RCC 7860 (cell line): ENCODE measurements around the gene CENPP.

Experiments
- DNase-seq: peaks from one replicate; pipeline ENCODE4 v3.0.0-alpha.2; 2015; ENCODE audit warnings: low spot score
- FAIRE-seq: peaks from 2 replicates; lab custom pipeline; 2012; peaks lifted over from hg19 to GRCh38; lab: Jason Lieb, UNC

CENPP gene

DNA sequence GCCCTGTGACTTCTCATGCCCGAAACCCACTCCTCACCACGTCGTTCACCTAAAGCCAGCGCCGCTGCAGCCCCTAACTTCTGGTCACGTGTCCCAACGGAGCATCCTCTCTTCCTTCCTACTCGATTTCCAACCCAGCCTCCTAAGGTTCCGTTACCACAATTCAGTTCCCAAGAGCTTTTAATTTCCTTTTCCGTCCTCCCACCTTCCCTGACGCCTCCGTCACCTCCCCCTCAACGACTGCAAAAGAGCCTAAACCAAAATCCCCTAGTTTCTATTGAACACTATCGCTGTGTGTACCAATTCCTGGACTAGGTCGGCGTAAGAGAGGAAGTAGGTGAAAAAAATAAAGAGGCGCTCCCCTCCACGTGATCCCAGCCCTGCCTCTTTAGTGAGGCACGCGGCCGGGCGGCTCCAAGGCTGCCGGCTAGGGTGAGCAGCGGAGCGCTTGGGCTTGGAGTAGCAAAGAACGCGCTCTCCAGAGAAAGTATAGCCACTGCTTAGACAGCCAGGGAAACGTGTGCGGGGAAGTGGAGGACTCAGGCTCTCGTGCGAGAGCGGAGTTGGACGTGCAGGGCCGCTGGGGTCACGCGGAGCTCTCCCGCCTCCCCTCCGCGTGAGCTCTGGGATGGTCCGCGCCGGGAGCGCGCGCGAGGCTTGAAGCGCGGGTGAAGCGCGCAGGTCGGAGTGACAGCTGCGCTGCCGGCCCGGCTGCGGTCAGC is at the start of gene CENPP, which contains the start of gene NOL8:
Gene CENPP, plus strand, starts transcription at position 685 of the 722 bp plus-strand sequence.
Gene NOL8, minus strand, starts transcription at position 82 of the 722 bp plus-strand sequence. CDS start 1,189 bp downstream, outside the sequence.
- no peak for FAIRE-seq

DNA sequence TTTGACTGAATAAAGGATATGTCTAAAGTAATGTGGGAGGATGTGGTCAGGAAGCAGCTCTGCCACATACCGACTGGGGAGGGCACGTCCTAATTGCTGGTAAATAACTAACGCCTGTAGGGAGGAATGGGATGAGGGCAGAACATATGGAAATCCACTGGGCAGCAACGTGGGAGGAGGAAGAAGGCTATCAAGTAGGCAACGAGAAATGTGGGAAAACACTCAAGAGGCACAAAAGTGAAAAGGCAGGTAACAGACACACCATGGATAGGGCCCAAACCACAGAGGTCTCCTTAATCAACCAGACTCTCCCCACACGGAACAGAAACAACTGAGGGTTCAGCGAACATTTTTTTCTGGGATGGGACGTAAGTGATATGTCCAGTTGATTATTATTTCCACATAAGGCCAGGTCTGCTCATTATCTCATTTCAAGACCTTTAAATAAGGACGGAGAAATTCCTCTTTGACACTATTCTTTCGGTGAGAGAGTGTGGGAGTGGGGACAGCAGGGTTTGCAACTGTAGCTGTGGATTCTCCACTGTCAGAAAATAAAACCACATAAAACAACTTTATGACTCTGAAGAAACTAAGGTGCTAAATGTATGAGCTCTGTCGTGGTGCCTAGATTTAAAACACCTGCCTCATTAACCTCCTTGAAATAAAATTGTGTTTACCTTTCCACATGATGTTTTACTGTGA is 49.3 kb upstream of the CENPP start:
- DNase-seq (peak; percentile 39), FAIRE-seq (no peak)

More for the DNA sequence above, at the start of gene CENPP, which contains the start of gene NOL8:
- DNase-seq = peak; percentile 77

GRCh38 chr9:92278110-92278509 is 47.6 kb upstream of the CENPP start:
- DNase-seq (no peak), FAIRE-seq (no peak)

GRCh38 chr9:92279302-92279701 is 46.5 kb upstream of the CENPP start:
- DNase-seq (no peak), FAIRE-seq (no peak)

DNA sequence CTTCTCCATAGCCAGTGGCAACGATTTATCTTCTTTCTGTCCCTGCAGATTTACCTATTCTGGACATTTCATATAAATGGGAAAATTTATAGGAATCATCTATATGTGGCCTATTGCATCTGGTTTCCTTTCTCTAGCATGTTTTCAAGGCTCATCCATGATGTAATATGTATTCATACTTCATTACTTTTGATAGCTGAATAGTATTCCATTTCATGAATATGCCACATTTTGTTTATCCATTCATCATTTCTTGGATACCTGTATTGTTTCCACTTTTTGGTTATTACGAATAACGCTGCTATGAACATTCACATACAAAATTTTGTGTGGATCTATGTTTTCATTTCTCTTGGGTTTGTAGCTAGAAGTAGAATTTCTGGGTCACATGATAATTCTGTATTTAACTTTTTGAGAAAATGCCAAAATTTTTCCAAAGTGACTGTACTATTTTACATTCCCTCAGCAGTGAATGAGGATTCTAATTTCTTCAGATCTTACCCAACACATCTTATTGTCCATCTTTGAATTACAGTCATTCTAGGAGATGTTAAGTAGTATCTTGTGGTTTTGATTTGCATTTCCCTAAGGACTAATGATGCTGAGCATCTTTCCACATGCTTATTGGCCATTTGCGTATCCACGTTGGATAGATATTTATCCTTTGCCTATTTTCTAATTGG is 35.9 kb upstream of the CENPP start:
- no peak for FAIRE-seq
- no peak for DNase-seq

- no peak for DNase-seq
- FAIRE-seq = no peak
Measured at GRCh38 chr9:92290785-92291429, 34.8 kb upstream of the CENPP start.

DNA sequence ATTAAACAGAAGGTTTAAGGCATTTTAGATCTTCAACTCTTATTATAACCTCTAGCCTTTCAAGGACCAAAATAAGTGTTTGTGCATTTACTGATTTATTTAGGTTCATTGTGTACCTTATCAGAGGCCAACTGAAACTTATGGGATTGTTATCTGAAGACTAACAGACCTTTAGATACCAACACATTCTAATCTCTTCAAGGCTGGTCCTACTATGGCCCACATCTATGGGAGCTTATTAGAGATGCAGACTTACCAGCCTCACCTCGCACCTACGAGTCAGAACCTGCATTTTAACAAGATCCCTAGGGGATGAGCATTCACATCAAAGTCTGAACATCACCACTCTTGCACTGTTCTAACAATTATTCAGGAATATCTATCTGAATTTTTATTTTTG is 34.2 kb upstream of the CENPP start:
- DNase-seq (no peak), FAIRE-seq (no peak)

DNA sequence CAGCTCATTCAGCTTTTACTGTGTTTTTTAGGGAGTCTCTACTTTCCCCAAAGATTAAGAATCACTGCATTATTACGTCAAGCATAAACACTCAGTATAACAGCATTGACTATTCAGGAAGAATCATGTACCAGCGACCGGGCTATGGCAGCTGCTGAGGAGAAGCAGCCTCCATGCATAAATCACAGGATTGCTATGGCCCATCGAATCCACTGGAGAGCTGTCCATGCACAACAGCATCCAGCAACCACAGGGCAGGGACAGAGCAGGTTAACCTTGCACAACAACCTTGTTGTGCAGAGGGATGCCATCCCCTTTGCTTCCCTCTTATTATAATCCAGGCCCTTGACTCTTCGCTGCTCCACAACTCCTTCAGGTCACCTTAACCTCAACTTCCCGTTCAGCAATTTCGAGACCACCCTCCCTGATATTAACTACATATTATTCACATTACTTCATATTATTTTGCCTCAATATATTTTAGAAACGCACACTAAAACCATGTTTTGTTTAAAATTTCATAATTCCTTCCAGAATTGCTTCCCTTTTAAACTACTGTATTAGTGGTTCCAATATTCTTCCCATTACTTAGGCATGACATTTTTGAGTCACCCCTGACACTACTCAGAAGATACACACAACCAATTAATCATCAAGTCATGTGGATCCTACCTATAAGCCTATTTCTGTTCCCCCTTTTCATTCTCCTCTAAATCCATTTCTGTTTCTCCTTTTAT is 33.2 kb upstream of the CENPP start:
- no peak for FAIRE-seq
- peak; percentile 37 for DNase-seq

DNA sequence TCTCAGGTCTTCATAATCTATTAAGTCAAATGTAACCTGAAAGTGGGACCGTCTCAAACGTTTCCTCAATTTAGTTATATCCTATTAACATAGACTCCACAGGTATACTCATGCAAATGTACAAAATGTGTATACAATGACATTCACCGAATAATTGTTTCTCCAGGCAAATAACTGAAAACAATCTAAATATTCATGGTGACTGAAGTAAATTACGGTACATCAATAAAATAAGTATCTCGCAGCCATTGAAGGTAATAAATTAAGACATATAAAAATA is 32.7 kb upstream of the CENPP start:
- FAIRE-seq = no peak
- no peak for DNase-seq

DNA sequence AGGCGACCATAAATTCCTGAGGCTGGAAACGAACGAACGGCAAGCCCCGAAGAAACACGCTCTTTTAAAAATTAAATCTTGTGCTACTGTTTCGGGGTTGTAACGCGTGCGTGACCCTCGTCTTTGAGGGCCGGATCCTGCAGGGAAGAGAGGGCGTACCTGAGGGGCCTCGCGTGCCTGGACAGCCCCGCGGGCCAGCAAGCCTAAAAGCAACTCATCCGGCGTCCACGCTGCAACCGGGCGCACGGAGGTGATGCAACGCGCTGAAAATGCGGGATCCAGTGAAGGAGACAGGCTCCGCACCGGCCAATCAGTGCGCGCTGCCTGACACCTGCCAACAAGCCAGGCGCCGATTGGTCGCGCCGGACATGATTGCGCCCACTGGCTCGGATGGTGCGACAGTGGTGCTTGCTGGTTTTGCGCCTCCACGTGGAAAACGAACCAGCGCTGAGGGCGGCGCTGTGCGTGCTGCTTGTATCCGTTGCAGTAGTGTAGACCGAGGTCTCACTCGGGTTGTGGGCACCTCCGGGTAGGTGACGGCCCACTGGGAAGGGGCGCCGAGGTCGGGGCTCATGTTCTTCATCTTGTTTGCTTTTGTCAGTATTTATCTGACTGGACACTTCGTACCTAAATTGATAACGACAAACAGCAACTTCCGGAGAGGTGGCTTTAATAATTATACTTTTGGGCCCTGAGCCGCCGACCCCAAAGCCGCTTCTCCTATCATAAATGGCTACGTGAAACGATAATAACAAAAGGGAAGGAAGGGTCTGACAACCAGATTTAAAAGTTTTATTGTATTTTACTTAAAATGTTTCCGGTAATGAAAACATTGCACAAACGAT is 32.1 kb upstream of the CENPP start, which contains the start of gene IARS1:
Gene IARS1, minus strand, starts transcription at position 246 of the 845 bp plus-strand sequence. CDS start 4,278 bp downstream, outside the sequence.
- DNase-seq (peak; percentile 98), FAIRE-seq (peak; percentile 85)

DNA sequence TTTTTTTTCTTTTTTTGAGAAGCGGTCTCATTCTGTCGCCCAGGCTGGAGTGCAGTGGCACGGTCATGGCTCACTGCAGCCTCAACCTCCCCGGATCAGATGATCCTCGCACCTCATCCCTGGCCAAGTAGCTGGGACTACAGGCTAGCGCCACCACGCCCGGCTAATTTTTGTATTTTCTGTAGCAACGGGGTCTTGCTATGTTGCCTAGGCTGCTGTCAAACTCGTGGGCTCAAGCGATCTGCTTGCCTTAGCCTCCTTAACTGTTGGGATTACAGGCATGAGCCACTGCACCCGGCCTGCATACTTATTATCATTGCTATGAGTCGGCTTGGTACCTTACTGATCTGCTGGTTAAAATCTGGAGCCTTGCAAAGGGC is 31.5 kb upstream of the CENPP start:
- DNase-seq (peak; percentile 42), FAIRE-seq (no peak)

DNA sequence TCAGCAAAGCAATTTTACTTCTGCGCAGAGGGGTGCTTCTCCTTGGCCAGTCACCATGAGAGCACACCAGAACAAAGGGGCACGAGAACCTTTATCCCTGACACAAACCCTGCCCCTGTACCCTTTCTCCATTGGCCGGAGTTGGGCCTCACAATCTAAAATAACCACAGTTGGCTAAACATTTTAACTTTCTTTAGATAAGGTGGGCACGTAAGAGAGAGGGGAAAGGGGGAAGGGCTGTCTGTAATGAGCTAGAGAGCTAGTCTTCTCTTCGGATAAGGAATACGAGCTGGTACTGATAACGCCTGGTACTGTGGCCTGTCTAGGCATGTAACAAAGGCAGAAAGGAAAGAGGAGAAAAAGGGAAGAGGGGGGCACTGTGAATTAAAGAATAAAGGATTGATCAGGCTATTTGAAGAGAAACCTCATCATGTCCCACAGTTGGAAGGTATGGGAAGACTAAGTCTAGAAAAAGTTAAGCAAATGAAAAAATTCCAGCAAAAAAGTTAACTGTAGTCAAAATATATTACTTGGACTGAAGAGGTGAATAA is 30.4 kb upstream of the CENPP start:
- FAIRE-seq = no peak
- no peak for DNase-seq

DNA sequence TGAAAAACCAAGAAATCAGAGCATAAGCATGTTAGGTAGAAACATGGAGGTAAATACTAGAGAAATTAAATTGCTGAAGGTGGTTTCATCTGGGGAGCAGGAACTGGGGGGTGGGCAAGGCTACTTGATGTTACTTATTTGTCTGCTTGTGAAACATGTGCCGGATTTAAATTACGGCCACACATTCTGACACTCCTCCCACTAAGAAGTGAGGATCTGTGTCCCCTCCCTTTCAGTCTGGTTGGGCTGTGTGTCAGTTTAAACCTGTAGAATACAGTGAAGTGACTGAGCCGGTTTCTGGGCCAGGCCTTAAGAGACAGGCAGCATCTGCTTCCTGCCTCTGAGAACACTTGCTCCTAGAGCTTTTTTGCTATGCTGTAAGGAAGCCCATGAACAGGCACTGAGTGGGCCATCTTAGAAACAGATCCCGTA is 29.9 kb upstream of the CENPP start:
- no peak for FAIRE-seq
- no peak for DNase-seq

GRCh38 chr9:92297611-92298010 is 28.1 kb upstream of the CENPP start:
- DNase-seq (no peak), FAIRE-seq (no peak)

DNA sequence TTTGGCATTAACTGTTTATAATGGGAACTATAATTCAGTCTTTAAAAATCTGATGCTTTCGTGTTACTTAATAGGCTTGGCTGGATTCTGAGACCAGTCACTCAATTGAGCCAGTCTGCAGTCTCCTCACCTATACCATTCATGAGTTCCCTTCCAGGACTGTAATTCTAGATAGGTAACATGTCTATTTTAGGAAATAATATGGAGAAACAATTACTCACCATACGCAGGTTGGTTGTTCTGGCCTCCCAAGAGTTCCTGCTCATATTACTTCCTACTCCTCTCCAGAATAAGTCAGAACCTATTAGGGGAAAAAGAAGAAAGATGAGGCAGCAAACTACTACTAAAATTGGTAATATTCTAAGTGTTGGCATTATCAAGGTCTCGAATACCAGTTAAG is 27.7 kb upstream of the CENPP start:
- no peak for FAIRE-seq
- no peak for DNase-seq

DNA sequence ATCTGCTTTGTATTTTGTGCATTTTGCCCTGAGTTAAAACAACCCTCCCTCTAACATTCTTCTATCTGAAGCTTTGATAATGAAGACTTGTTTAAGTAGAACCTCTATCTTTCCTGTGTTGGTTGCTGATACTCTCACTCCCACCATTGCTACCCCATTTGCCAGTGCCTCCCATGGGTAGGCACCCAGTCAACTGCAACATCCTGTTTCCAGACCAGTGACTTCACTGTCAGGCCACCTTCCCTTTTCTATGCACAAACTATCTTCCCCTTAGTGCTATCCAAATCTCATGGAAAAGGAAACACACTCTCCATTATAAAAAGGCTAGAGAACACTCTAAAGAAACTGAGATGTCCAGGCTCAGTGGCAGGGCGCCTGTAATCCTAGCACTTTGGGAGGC is 26.6 kb upstream of the CENPP start:
- no peak for FAIRE-seq
- DNase-seq = no peak

DNA sequence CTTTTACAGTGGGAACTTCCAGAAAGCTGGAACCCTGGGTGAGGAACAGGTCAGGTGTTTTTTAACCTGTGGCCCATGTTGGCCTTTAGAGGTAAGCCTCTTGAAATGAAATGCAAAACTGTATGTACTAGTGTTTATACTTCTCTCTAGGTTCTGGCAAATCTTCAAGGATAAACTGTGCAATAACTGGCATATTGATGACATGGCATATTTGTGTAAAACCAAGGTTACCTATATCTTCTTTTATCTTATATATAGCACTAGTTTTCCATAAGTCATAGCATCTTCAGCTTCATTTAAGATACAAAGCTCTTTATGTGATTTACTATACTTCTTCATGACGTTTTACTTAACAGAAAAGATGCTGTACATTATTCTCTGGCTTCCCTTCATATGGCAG is 24.8 kb upstream of the CENPP start:
- FAIRE-seq = no peak

GRCh38 chr9:92308893-92309292 is 16.9 kb upstream of the CENPP start:
- no peak for FAIRE-seq
- no peak for DNase-seq

More for the DNA sequence above, 24.8 kb upstream of the CENPP start:
- no peak for DNase-seq

- no peak for FAIRE-seq
- no peak for DNase-seq
Measured at GRCh38 chr9:92310562-92310961, 15.2 kb upstream of the CENPP start.
